Kidney epithelial cell (primary cell): ENCODE measurements around the gene SORCS2. TPM values are rescaled to one million over a fixed set of nuclear protein-coding genes. Genes with fewer than 3 reads are reported as not detected.
A peak's percentile ranks its signal among the peaks of the same experiment; 100 is the strongest.

Experiments used
- DNase-seq: peaks from one replicate; pipeline ENCODE4 v3.0.0-alpha.2; 2010; ENCODE audit warnings: low read depth
- H3K27me3 ChIP-seq: 2 replicates; pipeline ENCODE4 v1.6.0; 2011; ENCODE audit warnings: low read length; ENCODE audit not compliant: control insufficient read depth, insufficient read depth
- H3K36me3 ChIP-seq: 2 replicates; pipeline ENCODE4 v1.5.1; 2011; ENCODE audit warnings: low read length; ENCODE audit not compliant: control insufficient read depth, insufficient read depth
- H3K4me3 ChIP-seq: 2 replicates; pipeline ENCODE4 v1.5.1; 2011; ENCODE audit warnings: low read depth, mild to moderate bottlenecking, control low read depth, low read length
- CTCF ChIP-seq: IDR thresholded peaks from 2 replicates; pipeline ENCODE4 v1.5.1; 2011; ENCODE audit warnings: mild to moderate bottlenecking, moderate library complexity, low read length, control low read depth, inconsistent platforms; ENCODE audit not compliant: insufficient read depth, poor library complexity, severe bottlenecking
- total RNA-seq: library from RNA; depleted of rRNA; stranded (reverse); fragments of >200 nt; gene quantifications from 2 replicates; pipeline ENCODE4 v1.2.3, GENCODE V29; 2015

Gene SORCS2
- total RNA-seq, 1 donor from 2014 or later, result 1.4 TPM

GRCh38 chr4:7763106-7763505 is 570.8 kb downstream of the SORCS2 start:
- H3K27me3 ChIP-seq, result no peaks in the 10 kb centered on the region
- H3K36me3 ChIP-seq, result no peaks in the 10 kb centered on the region
- no peak overlapping the region for H3K4me3 ChIP-seq
- no peak for TF ChIP-seq CTCF
- no peak for DNase-seq

GRCh38 chr4:7763788-7764187 is 571.5 kb downstream of the SORCS2 start:
- Histone ChIP-seq H3K4me3 (no peak overlapping the region), H3K36me3 (no peaks in the 10 kb centered on the region), H3K27me3 (no peaks in the 10 kb centered on the region)
- DNase-seq, result peak; percentile 23
- no peak for TF ChIP-seq CTCF

GRCh38 chr4:7764466-7764865 is 572.1 kb downstream of the SORCS2 start:
- Histone ChIP-seq H3K27me3 (no peaks in the 10 kb centered on the region), H3K4me3 (no peak overlapping the region), H3K36me3 (no peaks in the 10 kb centered on the region)
- no peak for TF ChIP-seq CTCF
- DNase-seq, result no peak

- Histone ChIP-seq H3K36me3 (no peaks in the 10 kb centered on the region), H3K27me3 (no peaks in the 10 kb centered on the region), H3K4me3 (no peak overlapping the region)
- DNase-seq, result no peak
- TF ChIP-seq CTCF, result no peak
Observed at GRCh38 chr4:7765666-7766065, 573.3 kb downstream of the SORCS2 start.

GRCh38 chr4:7766086-7766485 is 573.7 kb downstream of the SORCS2 start:
- H3K4me3 ChIP-seq, result no peak overlapping the region
- H3K36me3 ChIP-seq, result no peaks in the 10 kb centered on the region
- TF ChIP-seq CTCF, result no peak
- DNase-seq, result no peak
- H3K27me3 ChIP-seq, result no peaks in the 10 kb centered on the region

GRCh38 chr4:7766661-7767345 is 574.5 kb downstream of the SORCS2 start:
- no peak for DNase-seq
- TF ChIP-seq CTCF, result no peak
- no peaks in the 10 kb centered on the region for H3K36me3 ChIP-seq
- no peak overlapping the region for H3K4me3 ChIP-seq
- H3K27me3 ChIP-seq, result no peaks in the 10 kb centered on the region
